IPS-18c (cell line): ENCODE results near the gene PPAN.

Experiments
- H3K4me3 ChIP-seq: 2 replicates; pipeline ENCODE4 v1.7.0; 2013; ENCODE audit warnings: low read depth, mild to moderate bottlenecking, low read length, moderate library complexity; ENCODE audit not compliant: insufficient read depth
- H3K9me3 ChIP-seq: one replicate; pipeline ENCODE4 v1.6.1; 2013; ENCODE audit warnings: mild to moderate bottlenecking, low read length, moderate library complexity; ENCODE audit not compliant: control insufficient read depth, insufficient read depth

The PPAN gene

GRCh38 chr19:10106100-10106936, at the start of gene PPAN:
Gene PPAN (plus strand): TSS chr19:10106362. CDS start chr19:10106395, 33 bp downstream.
- peak within 1 kb of the TSS; percentile 68 for H3K4me3 ChIP-seq
- H3K9me3 ChIP-seq: no peaks in the 10 kb centered on the region

DNA sequence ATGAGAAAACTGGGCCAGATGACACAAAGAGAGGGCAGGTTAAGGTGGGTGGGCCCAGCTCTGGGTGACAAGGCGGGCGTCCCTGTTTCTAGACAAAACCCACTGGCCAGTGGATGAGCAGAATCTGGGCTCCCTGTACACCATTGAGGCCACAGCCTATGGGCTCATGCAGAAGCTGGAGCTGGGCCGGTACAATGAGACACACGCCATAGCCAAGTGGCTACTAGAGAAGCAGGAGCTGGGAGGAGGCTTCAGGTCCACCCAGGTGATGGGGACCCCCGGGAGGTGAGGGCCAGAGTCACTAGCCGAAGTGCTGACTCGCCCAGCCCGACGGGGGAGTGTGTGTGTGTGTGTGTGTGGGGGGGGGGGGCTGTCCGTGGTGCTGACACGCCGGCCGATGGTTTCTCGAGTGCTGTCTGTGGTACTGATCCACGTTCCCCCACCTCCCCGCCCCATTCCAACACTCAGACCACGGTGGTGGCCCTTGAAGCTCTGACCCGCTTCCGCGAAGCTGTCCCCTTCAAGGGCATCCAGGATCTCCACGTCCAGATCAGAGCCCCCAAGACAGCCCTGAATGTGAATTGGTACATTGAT, 44.3 kb upstream of the PPAN start:
- Histone ChIP-seq H3K9me3 (no peaks in the 10 kb centered on the region), H3K4me3 (no peak overlapping the region)

GRCh38 chr19:10068205-10068604, 38.0 kb upstream of the PPAN start:
- no peaks in the 10 kb centered on the region for H3K9me3 ChIP-seq
- H3K4me3 ChIP-seq: no peak overlapping the region

GRCh38 chr19:10069046-10069445, 37.1 kb upstream of the PPAN start:
- peaks cover 3% of the 10 kb centered on the region for H3K9me3 ChIP-seq
- H3K4me3 ChIP-seq: no peak overlapping the region

DNA sequence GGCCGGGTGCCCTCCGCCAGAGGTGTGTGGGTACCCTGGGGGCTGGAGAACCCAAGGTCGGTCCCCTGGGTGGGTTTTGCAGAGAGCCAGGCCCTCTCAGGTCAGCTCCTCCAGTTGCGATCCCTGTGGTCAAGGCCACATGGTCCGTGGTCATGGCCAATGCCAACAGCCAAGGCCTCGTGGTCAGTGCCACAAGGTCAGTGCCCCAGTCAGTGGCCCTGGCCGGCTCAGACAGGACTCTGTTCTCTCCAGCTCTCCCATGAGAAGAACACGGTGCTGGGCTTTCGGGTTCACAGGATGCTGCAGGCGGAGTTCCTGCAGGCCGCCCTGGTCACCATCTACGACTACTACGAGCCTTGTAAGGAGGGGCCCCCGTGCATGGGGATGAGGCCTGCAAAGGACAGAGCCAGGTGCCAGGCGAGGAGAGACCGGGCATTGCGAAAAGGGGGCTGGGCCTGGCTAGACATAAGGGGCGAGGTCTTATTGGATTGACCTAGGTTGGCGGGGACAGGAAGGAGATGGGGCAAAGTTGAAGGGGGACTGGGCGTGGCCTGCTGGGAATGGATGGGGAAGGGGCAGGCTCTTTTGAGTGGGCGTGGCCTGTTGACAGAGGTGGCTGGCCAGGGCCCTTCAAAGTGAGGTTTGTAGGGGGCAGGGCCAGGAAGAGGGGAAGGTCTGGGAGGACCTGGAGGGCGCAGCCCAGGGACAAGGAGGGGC, 35.3 kb upstream of the PPAN start:
- Histone ChIP-seq H3K4me3 (no peak overlapping the region), H3K9me3 (peaks cover 3% of the 10 kb centered on the region)

GRCh38 chr19:10074153-10074552, 32.0 kb upstream of the PPAN start:
- Histone ChIP-seq H3K9me3 (peaks cover 3% of the 10 kb centered on the region), H3K4me3 (no peak overlapping the region)

GRCh38 chr19:10076535-10076934, 29.6 kb upstream of the PPAN start:
- H3K9me3 ChIP-seq: peaks cover 3% of the 10 kb centered on the region
- H3K4me3 ChIP-seq: no peak overlapping the region

- peaks cover 3% of the 10 kb centered on the region for H3K9me3 ChIP-seq
These were observed 27.8 kb upstream of the PPAN start for GRCh38 chr19:10078329-10078728.

GRCh38 chr19:10079031-10079453, 27.1 kb upstream of the PPAN start:
- H3K4me3 ChIP-seq: no peak overlapping the region

More at GRCh38 chr19:10078329-10078728, 27.8 kb upstream of the PPAN start:
- no peak overlapping the region for H3K4me3 ChIP-seq

GRCh38 chr19:10083911-10084310, 22.3 kb upstream of the PPAN start:
- Histone ChIP-seq H3K4me3 (no peak overlapping the region), H3K9me3 (no peaks in the 10 kb centered on the region)

More at GRCh38 chr19:10079031-10079453, 27.1 kb upstream of the PPAN start:
- H3K9me3 ChIP-seq: no peaks in the 10 kb centered on the region

- H3K4me3 ChIP-seq: no peak overlapping the region
- H3K9me3 ChIP-seq: no peaks in the 10 kb centered on the region
These were observed 21.4 kb upstream of the PPAN start for GRCh38 chr19:10084803-10085202.

GRCh38 chr19:10085641-10086590, 20.2 kb upstream of the PPAN start, which contains the start of gene SHFL:
Gene SHFL (plus strand): TSS chr19:10086317. CDS start chr19:10086428, 111 bp downstream.
- peak within 1 kb of the TSS; percentile 94 for H3K4me3 ChIP-seq
- H3K9me3 ChIP-seq: no peaks in the 10 kb centered on the region

DNA sequence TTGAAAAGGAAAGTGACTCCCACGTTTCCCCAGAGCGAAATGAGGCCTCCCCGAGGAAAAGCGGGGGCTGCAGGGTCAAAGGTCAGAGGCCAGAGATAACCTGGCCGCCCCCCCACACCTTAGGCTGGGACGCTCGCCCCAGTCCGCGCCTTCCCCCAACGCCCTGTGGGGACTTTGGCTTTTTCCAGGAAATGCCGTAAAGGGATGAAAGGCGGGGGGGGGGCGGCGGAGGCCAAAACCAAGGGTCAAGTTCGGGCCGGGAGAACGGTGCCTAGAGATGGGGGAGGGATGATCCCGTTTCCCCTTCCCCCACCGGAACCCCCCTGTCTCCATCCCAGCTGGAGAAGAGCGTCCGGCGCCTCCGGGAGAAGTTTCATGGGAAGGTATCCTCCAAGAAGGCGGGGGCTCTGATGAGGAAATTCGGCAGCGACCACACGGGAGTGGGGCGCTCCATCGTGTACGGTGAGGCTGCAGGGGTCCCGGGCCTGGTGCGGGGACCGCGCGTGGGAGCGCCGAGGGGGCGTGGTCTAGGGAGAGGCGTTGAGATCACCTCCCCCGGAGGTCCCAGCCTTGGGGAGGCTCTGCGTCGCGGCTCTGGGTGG, 19.5 kb upstream of the PPAN start:
- Histone ChIP-seq H3K4me3 (peak overlapping the region; percentile 94), H3K9me3 (no peaks in the 10 kb centered on the region)

GRCh38 chr19:10087296-10088061, 18.7 kb upstream of the PPAN start:
- Histone ChIP-seq H3K4me3 (peak overlapping the region; percentile 94; the same call in 1 of the 2 replicates), H3K9me3 (no peaks in the 10 kb centered on the region)

DNA sequence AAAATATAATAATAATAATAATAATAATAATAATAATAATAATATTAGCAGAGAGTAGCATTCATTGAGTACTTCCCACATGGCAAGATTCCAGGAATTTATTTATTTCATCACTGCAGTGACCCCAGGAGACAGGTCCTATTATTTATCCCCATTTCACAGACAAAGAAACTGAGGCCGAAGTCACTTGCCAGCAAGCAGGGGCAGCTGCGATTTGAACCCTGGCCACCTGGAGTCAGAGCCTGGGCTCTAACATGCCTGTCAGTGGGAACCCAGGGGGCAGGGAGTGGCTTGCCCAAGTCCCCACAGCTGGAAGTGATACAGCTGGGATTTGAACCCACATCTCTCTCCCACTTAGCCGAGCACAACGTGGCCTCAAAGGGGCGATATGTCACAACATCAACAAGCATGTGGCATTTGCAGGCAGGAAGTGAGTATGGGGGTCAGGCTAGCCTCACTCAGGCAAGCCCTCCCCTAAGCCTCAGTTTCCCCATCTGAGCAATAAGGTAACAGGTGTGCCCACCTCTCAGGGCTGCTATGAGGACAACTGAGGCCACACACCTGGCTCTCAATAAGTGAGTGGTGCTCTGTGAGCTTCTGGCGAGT, 17.1 kb upstream of the PPAN start:
- no peaks in the 10 kb centered on the region for H3K9me3 ChIP-seq

More for the DNA sequence above, 17.1 kb upstream of the PPAN start:
- no peak overlapping the region for H3K4me3 ChIP-seq
